ENCODE data around the gene INPP4B. TPM values are rescaled to one million over a fixed set of nuclear protein-coding genes. Genes with fewer than 3 reads are reported as not detected.

INPP4B gene
- total and polyA plus RNA-seq, 3 experiments from 2014 or later, result 50.3 to 52.6 (median 52.6) TPM

DNA sequence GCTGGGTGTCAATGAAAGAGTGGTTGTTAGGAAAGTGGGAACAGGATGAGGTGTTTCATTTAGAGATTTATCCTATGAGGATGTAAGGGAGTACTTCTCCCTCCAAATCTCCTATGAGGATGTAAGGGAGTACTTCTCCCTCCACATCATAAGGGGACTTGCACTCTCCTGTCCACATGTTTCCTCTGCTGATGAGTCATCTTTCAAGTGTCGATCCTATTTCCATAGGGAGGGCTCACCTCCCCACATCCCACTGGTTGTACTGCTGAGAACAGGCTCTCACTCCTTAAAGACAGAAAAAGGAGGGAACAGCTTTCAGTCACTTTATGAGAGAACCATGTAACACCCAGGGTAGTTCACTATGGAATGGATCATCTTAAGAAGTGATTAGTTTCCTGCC lies 65.0 kb downstream of the INPP4B start:
- H3K4me1 Mint-ChIP-seq, result no peaks in the 10 kb centered on the region
- DNase-seq, result no peak
- peaks cover 0 to 4% (median 0%) of the 10 kb centered on the region in 3 donors for H3K36me3 Mint-ChIP-seq
- no peaks in the 10 kb centered on the region for H3K9me3 Mint-ChIP-seq
- H3K36me3 ChIP-seq (ENCODE audit: insufficient read depth, low read length), result no peaks in the 10 kb centered on the region
- H3K27me3 Mint-ChIP-seq, result peaks cover 6 to 17% of the 10 kb centered on the region in 2 donors
- H3K4me1 ChIP-seq (ENCODE audit: insufficient read depth, low read length), result no peaks in the 10 kb centered on the region
- no peak overlapping the region for H3K27ac ChIP-seq (ENCODE audit: low read depth, low read length)
- H3K4me3 ChIP-seq (ENCODE audit: low read length), result no peak overlapping the region
- no peak overlapping the region for H3K27ac Mint-ChIP-seq
- H3K9me3 ChIP-seq (ENCODE audit: low read length), result no peaks in the 10 kb centered on the region
- no peaks in the 10 kb centered on the region for H3K27me3 ChIP-seq (ENCODE audit: insufficient read depth, low read length, poor library complexity, severe bottlenecking)
- POLR2A ChIA-PET, result no interaction called here
- CTCF ChIA-PET, result no interaction called here
- no peak overlapping the region for H3K4me3 Mint-ChIP-seq

GRCh38 chr4:142778900-142779299 lies 67.2 kb downstream of the INPP4B start:
- H3K27ac Mint-ChIP-seq, result no peak overlapping the region
- H3K9me3 ChIP-seq (ENCODE audit: low read length), result no peaks in the 10 kb centered on the region
- peaks cover 0 to 4% (median 0%) of the 10 kb centered on the region in 3 donors for H3K36me3 Mint-ChIP-seq
- H3K27me3 ChIP-seq (ENCODE audit: insufficient read depth, low read length, poor library complexity, severe bottlenecking), result no peaks in the 10 kb centered on the region
- ChIA-PET CTCF (no interaction called here), POLR2A (no interaction called here)
- H3K27ac ChIP-seq (ENCODE audit: low read depth, low read length), result no peak overlapping the region
- peaks cover 5 to 17% of the 10 kb centered on the region in 2 donors for H3K27me3 Mint-ChIP-seq
- no peaks in the 10 kb centered on the region for H3K4me1 Mint-ChIP-seq
- H3K4me3 ChIP-seq (ENCODE audit: low read length), result no peak overlapping the region
- DNase-seq, result no peak
- H3K4me1 ChIP-seq (ENCODE audit: insufficient read depth, low read length), result no peaks in the 10 kb centered on the region
- no peak overlapping the region for H3K4me3 Mint-ChIP-seq
- H3K36me3 ChIP-seq (ENCODE audit: insufficient read depth, low read length), result no peaks in the 10 kb centered on the region
- no peaks in the 10 kb centered on the region for H3K9me3 Mint-ChIP-seq

GRCh38 chr4:142778430-142778829 lies 67.7 kb downstream of the INPP4B start:
- no peak for DNase-seq
- no peak overlapping the region for H3K4me3 Mint-ChIP-seq
- no peaks in the 10 kb centered on the region for H3K9me3 ChIP-seq (ENCODE audit: low read length)
- H3K4me1 ChIP-seq (ENCODE audit: insufficient read depth, low read length), result no peaks in the 10 kb centered on the region
- H3K27ac ChIP-seq (ENCODE audit: low read depth, low read length), result no peak overlapping the region
- H3K27ac Mint-ChIP-seq, result no peak overlapping the region
- ChIA-PET POLR2A (no interaction called here), CTCF (no interaction called here)
- H3K4me1 Mint-ChIP-seq, result no peaks in the 10 kb centered on the region
- H3K27me3 ChIP-seq (ENCODE audit: insufficient read depth, low read length, poor library complexity, severe bottlenecking), result no peaks in the 10 kb centered on the region
- no peak overlapping the region for H3K4me3 ChIP-seq (ENCODE audit: low read length)
- H3K9me3 Mint-ChIP-seq, result no peaks in the 10 kb centered on the region
- H3K36me3 ChIP-seq (ENCODE audit: insufficient read depth, low read length), result no peaks in the 10 kb centered on the region
- H3K27me3 Mint-ChIP-seq, result peaks cover 5 to 17% of the 10 kb centered on the region in 2 donors
- H3K36me3 Mint-ChIP-seq, result peaks cover 0 to 4% (median 0%) of the 10 kb centered on the region in 3 donors

DNA sequence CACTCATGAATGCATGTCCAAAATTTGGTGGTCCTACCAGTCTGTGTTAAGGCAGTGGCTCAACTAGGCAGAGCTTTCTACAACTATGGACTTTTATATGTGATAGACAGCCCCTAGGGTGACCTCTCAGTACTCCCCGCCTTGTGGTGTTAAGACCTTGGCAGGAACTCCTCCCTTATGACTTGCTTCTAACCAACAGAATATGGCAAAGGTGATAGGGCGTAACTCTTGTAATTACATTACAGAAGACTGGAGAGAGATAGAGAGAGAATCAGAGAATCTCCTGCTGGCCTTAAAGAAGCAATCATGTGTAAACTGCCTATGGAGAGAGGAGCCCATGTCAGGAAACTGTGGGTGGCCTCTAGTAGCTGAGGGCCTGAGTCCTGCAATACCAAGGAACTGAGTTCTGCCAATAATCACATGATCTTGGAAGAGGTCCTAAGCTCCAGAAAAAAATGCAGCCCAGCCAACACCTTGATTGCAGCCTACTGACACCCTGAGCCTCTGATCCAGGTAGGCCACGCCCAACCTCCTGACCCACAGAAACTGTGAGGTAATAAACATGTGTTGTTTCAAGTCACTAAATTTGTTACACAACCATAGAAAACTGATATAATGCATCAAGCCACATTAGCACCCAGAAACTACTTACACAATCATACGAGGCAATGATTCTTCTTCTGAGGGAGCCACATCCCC lies 68.9 kb downstream of the INPP4B start:
- Mint-ChIP-seq H3K27ac (no peak overlapping the region), H3K4me1 (no peaks in the 10 kb centered on the region), H3K27me3 (peaks cover 5 to 17% of the 10 kb centered on the region in 2 donors), H3K4me3 (no peak overlapping the region), H3K36me3 (peaks cover 0 to 4% (median 0%) of the 10 kb centered on the region in 3 donors), H3K9me3 (no peaks in the 10 kb centered on the region)
- Histone ChIP-seq H3K36me3 (ENCODE audit: insufficient read depth, low read length) (no peaks in the 10 kb centered on the region), H3K4me3 (ENCODE audit: low read length) (no peak overlapping the region), H3K4me1 (ENCODE audit: insufficient read depth, low read length) (no peaks in the 10 kb centered on the region), H3K9me3 (ENCODE audit: low read length) (no peaks in the 10 kb centered on the region), H3K27ac (ENCODE audit: low read depth, low read length) (no peak overlapping the region), H3K27me3 (ENCODE audit: insufficient read depth, low read length, poor library complexity, severe bottlenecking) (no peaks in the 10 kb centered on the region)
- no peak for DNase-seq
- CTCF ChIA-PET, result no interaction called here
- POLR2A ChIA-PET, result no interaction called here

DNA sequence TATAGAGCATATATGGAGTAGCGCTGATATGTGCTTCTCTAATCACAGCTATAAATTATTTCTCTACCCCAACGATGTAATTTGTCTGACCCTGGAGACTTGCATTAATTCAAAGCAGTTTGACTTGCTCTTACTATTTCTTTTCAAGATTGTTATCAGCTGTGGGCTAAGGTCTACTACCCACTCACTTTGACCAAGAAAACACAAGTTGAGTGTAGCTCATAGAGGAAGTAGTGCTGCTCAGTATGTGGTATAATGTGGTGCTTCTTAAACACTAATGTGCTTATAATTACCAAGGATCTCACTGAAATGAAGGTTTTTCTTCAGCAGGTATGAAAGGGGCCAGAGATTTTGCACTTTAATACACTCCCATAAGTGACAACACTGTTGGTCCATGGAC lies 70.1 kb downstream of the INPP4B start:
- Histone ChIP-seq H3K27ac (ENCODE audit: low read depth, low read length) (no peak overlapping the region), H3K4me3 (ENCODE audit: low read length) (no peak overlapping the region), H3K9me3 (ENCODE audit: low read length) (no peaks in the 10 kb centered on the region), H3K27me3 (ENCODE audit: insufficient read depth, low read length, poor library complexity, severe bottlenecking) (no peaks in the 10 kb centered on the region), H3K36me3 (ENCODE audit: insufficient read depth, low read length) (no peaks in the 10 kb centered on the region), H3K4me1 (ENCODE audit: insufficient read depth, low read length) (no peaks in the 10 kb centered on the region)
- H3K4me3 Mint-ChIP-seq, result no peak overlapping the region
- no peaks in the 10 kb centered on the region for H3K36me3 Mint-ChIP-seq
- H3K27ac Mint-ChIP-seq, result no peak overlapping the region
- no peak for DNase-seq
- ChIA-PET CTCF (no interaction called here), POLR2A (no interaction called here)
- H3K27me3 Mint-ChIP-seq, result peaks cover 5 to 13% of the 10 kb centered on the region in 2 donors
- H3K4me1 Mint-ChIP-seq, result no peaks in the 10 kb centered on the region
- no peaks in the 10 kb centered on the region for H3K9me3 Mint-ChIP-seq

GRCh38 chr4:142773505-142773904 lies 72.6 kb downstream of the INPP4B start:
- no peaks in the 10 kb centered on the region for H3K9me3 Mint-ChIP-seq
- H3K9me3 ChIP-seq (ENCODE audit: low read length), result no peaks in the 10 kb centered on the region
- H3K4me1 Mint-ChIP-seq, result no peaks in the 10 kb centered on the region
- no peak overlapping the region for H3K4me3 ChIP-seq (ENCODE audit: low read length)
- no peaks in the 10 kb centered on the region for H3K36me3 ChIP-seq (ENCODE audit: insufficient read depth, low read length)
- H3K27ac ChIP-seq (ENCODE audit: low read depth, low read length), result no peak overlapping the region
- no peaks in the 10 kb centered on the region for H3K36me3 Mint-ChIP-seq
- no peak overlapping the region for H3K27ac Mint-ChIP-seq
- ChIA-PET CTCF (no interaction called here), POLR2A (no interaction called here)
- no peak for DNase-seq
- no peaks in the 10 kb centered on the region for H3K4me1 ChIP-seq (ENCODE audit: insufficient read depth, low read length)
- no peak overlapping the region for H3K4me3 Mint-ChIP-seq
- H3K27me3 Mint-ChIP-seq, result peaks cover 0 to 5% of the 10 kb centered on the region in 2 donors
- H3K27me3 ChIP-seq (ENCODE audit: insufficient read depth, low read length, poor library complexity, severe bottlenecking), result no peaks in the 10 kb centered on the region

DNA sequence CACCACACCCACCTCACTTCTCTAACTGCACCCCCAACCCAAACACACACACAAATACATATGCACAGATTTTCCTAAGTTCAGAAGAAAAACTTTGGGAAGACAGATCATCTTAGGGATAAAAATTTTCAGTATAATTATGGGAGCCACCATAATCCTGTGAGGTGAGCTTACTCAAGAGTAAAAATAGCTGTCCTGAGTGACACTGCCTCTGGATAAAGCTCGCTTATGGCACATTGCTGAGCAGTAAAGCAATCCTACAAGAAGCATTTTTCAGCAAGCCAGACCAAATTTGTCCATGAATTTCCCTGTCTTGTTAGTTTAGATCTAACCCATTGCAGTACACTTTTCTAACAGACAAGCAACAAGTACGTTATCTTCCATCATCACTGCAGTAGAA lies 83.8 kb downstream of the INPP4B start:
- CTCF ChIA-PET, result no interaction called here
- peaks cover 0 to 4% (median 0%) of the 10 kb centered on the region in 3 donors for H3K36me3 Mint-ChIP-seq
- POLR2A ChIA-PET, result no interaction called here
- Histone ChIP-seq H3K27me3 (ENCODE audit: insufficient read depth, low read length, poor library complexity, severe bottlenecking) (no peaks in the 10 kb centered on the region), H3K4me3 (ENCODE audit: low read length) (no peak overlapping the region), H3K4me1 (ENCODE audit: insufficient read depth, low read length) (no peaks in the 10 kb centered on the region), H3K9me3 (ENCODE audit: low read length) (no peaks in the 10 kb centered on the region), H3K36me3 (ENCODE audit: insufficient read depth, low read length) (no peaks in the 10 kb centered on the region), H3K27ac (ENCODE audit: low read depth, low read length) (no peak overlapping the region)
- no peak overlapping the region for H3K27ac Mint-ChIP-seq
- H3K4me1 Mint-ChIP-seq, result no peaks in the 10 kb centered on the region
- no peak overlapping the region for H3K4me3 Mint-ChIP-seq
- peaks cover 3 to 28% of the 10 kb centered on the region in 2 donors for H3K27me3 Mint-ChIP-seq
- no peaks in the 10 kb centered on the region for H3K9me3 Mint-ChIP-seq
- no peak for DNase-seq

- no peak for DNase-seq
- Mint-ChIP-seq H3K36me3 (no peaks in the 10 kb centered on the region), H3K27ac (no peak overlapping the region), H3K4me3 (no peak overlapping the region), H3K27me3 (peaks cover 1 to 4% of the 10 kb centered on the region in 2 donors), H3K4me1 (no peaks in the 10 kb centered on the region), H3K9me3 (no peaks in the 10 kb centered on the region)
- Histone ChIP-seq H3K27me3 (ENCODE audit: insufficient read depth, low read length, poor library complexity, severe bottlenecking) (no peaks in the 10 kb centered on the region), H3K4me1 (ENCODE audit: insufficient read depth, low read length) (no peaks in the 10 kb centered on the region), H3K36me3 (ENCODE audit: insufficient read depth, low read length) (no peaks in the 10 kb centered on the region), H3K27ac (ENCODE audit: low read depth, low read length) (no peak overlapping the region), H3K9me3 (ENCODE audit: low read length) (no peaks in the 10 kb centered on the region), H3K4me3 (ENCODE audit: low read length) (no peak overlapping the region)
- ChIA-PET CTCF (no interaction called here), POLR2A (no interaction called here)
These were observed 93.8 kb downstream of the INPP4B start for GRCh38 chr4:142752202-142752786.
